Spinal cord (tissue), 10 donors: ENCODE measurements around the gene COL4A3. TPM values are rescaled to one million over a fixed set of nuclear protein-coding genes. Genes with fewer than 3 reads are reported as not detected.

Experiments used
- DNase-seq, 6 donors: peaks; one replicate each; pipeline versions ENCODE4 v3.0.0 to v3.0.0-alpha.2; 2013 to 2015; ENCODE audit warnings: low spot score in 6 of 6, low read depth in 4 of 6
- H3K27ac ChIP-seq: one replicate; pipeline ENCODE4 v1.5.1; 2013; ENCODE audit warnings: low read depth, low read length, control low read depth
- H3K27me3 ChIP-seq: one replicate; pipeline ENCODE4 v1.6.1; 2013; ENCODE audit warnings: low read length; ENCODE audit not compliant: control insufficient read depth, insufficient read depth
- H3K36me3 ChIP-seq: one replicate; pipeline ENCODE4 v1.6.1; 2013; ENCODE audit warnings: low read length; ENCODE audit not compliant: control insufficient read depth, insufficient read depth
- H3K4me1 ChIP-seq: one replicate; pipeline ENCODE4 v1.6.1; 2013; ENCODE audit warnings: low read length; ENCODE audit not compliant: control insufficient read depth, insufficient read depth
- H3K4me3 ChIP-seq: one replicate; pipeline ENCODE4 v1.5.1; 2013; ENCODE audit warnings: low read depth, low read length, control low read depth
- H3K9me3 ChIP-seq: one replicate; pipeline ENCODE4 v1.6.1; 2013; ENCODE audit warnings: low read length; ENCODE audit not compliant: control insufficient read depth, insufficient read depth
- WGBS: methylation state at CpG from one replicate; pipeline ENCODE4 v1.1.5; 2013; ENCODE audit warnings: missing lambda C conversion rate; ENCODE audit not compliant: insufficient coverage; 5-methylcytosine and 5-hydroxymethylcytosine counted together
- polyA plus RNA-seq, 2 donors: library from polyadenylated mRNA; unstranded; fragments of 120-200 nt; gene quantifications; one replicate each; pipeline ENCODE4 v1.2.1, GENCODE V29; 2013; ENCODE audit not compliant: insufficient read length in 2 of 2
- total RNA-seq, 2 donors: library from RNA; depleted of rRNA in 1 of 2; stranded (reverse); fragments of 120-200 nt in 1 of 2; fragments of >200 nt in 1 of 2; gene quantifications; one replicate each; pipeline versions ENCODE4 v1.2.3 to v1.2.4, GENCODE V29; 2013 to 2014
- donor health status: healthy.

Gene COL4A3
- total and polyA plus RNA-seq, 4 donors = 1.3 to 2.2 (median 1.8) TPM

GRCh38 chr2:227347117-227347516, 182.7 kb downstream of the COL4A3 start:
- no peaks in the 10 kb centered on the region for H3K9me3 ChIP-seq
- H3K27ac ChIP-seq = no peak overlapping the region
- H3K27me3 ChIP-seq = no peaks in the 10 kb centered on the region
- no peak overlapping the region for H3K4me3 ChIP-seq
- H3K36me3 ChIP-seq = no peaks in the 10 kb centered on the region
- no peaks in the 10 kb centered on the region for H3K4me1 ChIP-seq
- WGBS = 100% methylated on average over 1 of the region's 7 CpGs
- no peak for DNase-seq

- Histone ChIP-seq H3K9me3 (no peaks in the 10 kb centered on the region), H3K4me3 (no peak overlapping the region), H3K36me3 (no peaks in the 10 kb centered on the region), H3K27me3 (no peaks in the 10 kb centered on the region), H3K27ac (no peak overlapping the region), H3K4me1 (no peaks in the 10 kb centered on the region)
- WGBS = 100% methylated on average over 1 of the region's 2 CpGs
- DNase-seq = no peak
Measured at GRCh38 chr2:227348324-227348723, 183.9 kb downstream of the COL4A3 start.

- H3K27me3 ChIP-seq = no peaks in the 10 kb centered on the region
- no peaks in the 10 kb centered on the region for H3K4me1 ChIP-seq
- H3K27ac ChIP-seq = no peak overlapping the region
- H3K9me3 ChIP-seq = no peaks in the 10 kb centered on the region
- H3K4me3 ChIP-seq = no peak overlapping the region
- no peak for DNase-seq
- H3K36me3 ChIP-seq = no peaks in the 10 kb centered on the region
- WGBS = no CpG with 5 or more reads among the region's 7 CpGs
Measured at GRCh38 chr2:227349989-227350612, 185.7 kb downstream of the COL4A3 start.

GRCh38 chr2:227351639-227352038, 187.2 kb downstream of the COL4A3 start:
- no peak overlapping the region for H3K4me3 ChIP-seq
- WGBS = 79% methylated on average over 3 of the region's 4 CpGs
- H3K27ac ChIP-seq = no peak overlapping the region
- DNase-seq = no peak
- no peaks in the 10 kb centered on the region for H3K4me1 ChIP-seq
- no peaks in the 10 kb centered on the region for H3K27me3 ChIP-seq
- no peaks in the 10 kb centered on the region for H3K9me3 ChIP-seq
- H3K36me3 ChIP-seq = peaks cover 3% of the 10 kb centered on the region

- H3K27ac ChIP-seq = no peak overlapping the region
- no peaks in the 10 kb centered on the region for H3K27me3 ChIP-seq
- DNase-seq = no peak
- H3K4me3 ChIP-seq = no peak overlapping the region
- 90% methylated on average over 2 of the region's 5 CpGs for WGBS
- peaks cover 15% of the 10 kb centered on the region for H3K36me3 ChIP-seq
- H3K4me1 ChIP-seq = no peaks in the 10 kb centered on the region
- no peaks in the 10 kb centered on the region for H3K9me3 ChIP-seq
Measured at GRCh38 chr2:227360351-227360750, 195.9 kb downstream of the COL4A3 start.

- 76% methylated on average over 3 of the region's 6 CpGs for WGBS
Measured at GRCh38 chr2:227363756-227364155, 199.3 kb downstream of the COL4A3 start.

More at GRCh38 chr2:227363756-227364155, 199.3 kb downstream of the COL4A3 start:
- Histone ChIP-seq H3K9me3 (no peaks in the 10 kb centered on the region), H3K36me3 (peaks cover 3% of the 10 kb centered on the region), H3K27me3 (no peaks in the 10 kb centered on the region), H3K27ac (no peak overlapping the region), H3K4me1 (no peaks in the 10 kb centered on the region), H3K4me3 (no peak overlapping the region)
- no peak for DNase-seq

Other genes with a start within 250 kb of the COL4A3 start
- 1 to 10 TPM; 1.7 TPM for gene COL4A4, start 419 bp upstream of the COL4A3 start, total RNA-seq
- 1 to 10 TPM; 1.4 to 1.8 TPM for gene COL4A4, start 419 bp upstream of the COL4A3 start, polyA plus RNA-seq
- gene MFF, start 160.6 kb downstream of the COL4A3 start, total RNA-seq = 100 to 1,000 TPM; 103 to 124 TPM
- 100 to 1,000 TPM; 142 to 175 TPM for gene MFF, start 160.6 kb downstream of the COL4A3 start, polyA plus RNA-seq
- gene TM4SF20, start 214.7 kb downstream of the COL4A3 start, total RNA-seq = under 1 TPM in 1 of 2 donors, not detected in 1; 0.10 TPM
- gene TM4SF20, start 214.7 kb downstream of the COL4A3 start, polyA plus RNA-seq = under 1 TPM; 0.25 to 0.35 TPM
- not detected for gene SCYGR1, start 223.3 kb downstream of the COL4A3 start, total RNA-seq
- not detected for gene SCYGR1, start 223.3 kb downstream of the COL4A3 start, polyA plus RNA-seq